Measurements from ENCODE around the gene RRP1. TPM values are rescaled to one million over a fixed set of nuclear protein-coding genes. Genes with fewer than 3 reads are reported as not detected.
A peak's percentile ranks its signal among the peaks of the same experiment; 100 is the strongest.

The RRP1 gene
- total and polyA plus RNA-seq, 9 of the 15 experiments (the other 6 are each of a cell fraction or from before 2014, with no cell fraction given), result 0.89 to 105 (median 51.6) TPM

DNA sequence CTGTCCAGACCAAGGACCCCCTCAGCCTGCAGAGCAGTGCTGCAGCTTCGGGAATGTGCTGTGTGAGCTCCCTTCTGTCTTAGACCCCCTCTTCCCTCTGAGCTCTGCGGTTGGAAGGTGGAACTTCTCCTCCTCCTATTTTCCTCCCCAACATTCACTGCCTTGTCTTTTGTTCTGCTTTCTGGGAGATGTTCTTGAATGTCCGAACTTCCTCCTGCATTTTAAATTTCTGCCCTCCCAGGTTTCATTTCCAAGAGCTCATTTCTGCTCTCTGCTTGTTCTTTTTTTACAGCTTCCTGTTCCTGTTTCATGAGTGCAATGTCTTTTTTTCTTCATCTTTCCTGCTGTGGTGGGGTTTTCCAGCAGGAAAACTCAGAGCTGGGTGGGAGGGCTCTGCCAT is 29.3 kb downstream of the RRP1 start:
- TF ChIP-seq SPI1 (IDR thresholded peaks at IDR 0.05; ENCODE audit: borderline replicate concordance, low read depth, low read length), result peak; percentile 47; the same call in 1 of the 2 replicates
- TF ChIP-seq CCNT2 (IDR thresholded peaks at IDR 0.05; ENCODE audit: borderline replicate concordance, extremely low read depth, insufficient read length, low read depth, low read length), result no peak
- TF ChIP-seq RBFOX2 (IDR thresholded peaks at IDR 0.05; ENCODE audit: low read depth, low read length), result no peak
- peak; percentile 47 for TF ChIP-seq RBBP5 (IDR thresholded peaks at IDR 0.05; ENCODE audit: borderline replicate concordance, insufficient read depth, low read length, poor library complexity, severe bottlenecking)
- intact Hi-C loops (cut with micrococcal nuclease) (no loop called here), in situ Hi-C loops (cut with MboI) (no loop called here)
- ATAC-seq, result no peak
- peak overlapping the region; percentile 29; the same call in 1 of the 3 replicates for H3K27ac ChIP-seq (ENCODE audit: extremely low read depth, low read depth, low read length)
- ChIA-PET CTCF (ENCODE audit: low intra/inter-chr PET ratio) (no interaction called here), POLR2A (interaction anchor here (0.8 to 2.0 kb wide), 6 partner anchors 8 to 115 kb away, joined by 3 to 9 read pairs (median 4); no protein-coding TSS in a partner anchor)
- WGBS (ENCODE audit: insufficient coverage, low coverage, missing lambda C conversion rate), result 38% methylated on average over 3 of the region's 3 CpGs
- no peaks in the 10 kb centered on the region for H3K79me2 ChIP-seq (ENCODE audit: control insufficient read depth, insufficient read depth, low read length)
- H4K20me1 ChIP-seq (replicated peaks; ENCODE audit: control insufficient read depth, insufficient read depth, low read length), result 0 out of 2 replicates have a peak, but pooled peaks cover 4% of the 10 kb centered on the region
- no peak for DNase-seq (ENCODE audit: extremely low read depth in 1 of 4, low spot score in 3 of 4)
- H3K4me3 ChIP-seq, result no peak overlapping the region
- no peaks in the 10 kb centered on the region for H3K9me1 ChIP-seq (ENCODE audit: control insufficient read depth, insufficient read depth, low read length)
- H2AFZ ChIP-seq (ENCODE audit: low read depth, low read length), result peak overlapping the region; percentile 2; the same call in 1 of the 2 replicates
- peak overlapping the region in 1 of 2 experiments; percentile 84; a peak in 2 of 4 replicates for H3K9ac ChIP-seq (ENCODE audit: insufficient read depth in 1 of 2, low read depth in 2 of 2, low read length in 2 of 2)
- no peak overlapping the region for H3K4me2 ChIP-seq (ENCODE audit: insufficient read depth, low read length)
- H3K27me3 ChIP-seq (ENCODE audit: control insufficient read depth in 2 of 2, insufficient read depth in 2 of 2, low read length in 2 of 2), result no peaks in the 10 kb centered on the region; a peak in 1 of 5 replicates
- FAIRE-seq, result no peak
- H3K36me3 ChIP-seq (ENCODE audit: control insufficient read depth, insufficient read depth, low read length), result no peaks in the 10 kb centered on the region
- peaks cover 12 to 65% of the 10 kb centered on the region in 2 experiments; a peak in 4 of 5 replicates for H3K4me1 ChIP-seq (replicated peaks in 1 of 2; ENCODE audit: control insufficient read depth in 2 of 2, insufficient read depth in 2 of 2, low read length in 2 of 2)
- no TSS peak for BruUV-seq (replicated peaks)
- no peaks in the 10 kb centered on the region for H3K9me3 ChIP-seq (replicated peaks; ENCODE audit: control insufficient read depth, insufficient read depth, low read depth, low read length)

All from K562 (cell line).